H1 (cell line): ENCODE measurements around the gene ING4. TPM values are rescaled to one million over a fixed set of nuclear protein-coding genes. Genes with fewer than 3 reads are reported as not detected.

Source experiments
- CTCF ChIA-PET: fragments of 300-600 bp; sonication (Branson Sonifier 250); formaldehyde crosslinking; loops from one replicate; lab custom pipeline; 2021; ENCODE audit not compliant: partially characterized antibody; lab: Charles Lee
- POLR2A ChIA-PET: fragments of 300-600 bp; sonication (Branson Sonifier 250); formaldehyde crosslinking; loops from one replicate; lab custom pipeline; 2021; ENCODE audit warnings: inconsistent platforms; ENCODE audit not compliant: partially characterized antibody; lab: Charles Lee
- DNase-seq, 2 experiments: peaks; one replicate each; pipeline versions ENCODE4 v3.0.0 to v3.0.0-alpha.2; 2010 to 2022; ENCODE audit warnings: low spot score in 2 of 2, low read depth in 1 of 2, mixed read lengths in 1 of 2
- FAIRE-seq: peaks from 2 replicates; lab custom pipeline; 2011; peaks lifted over from hg19 to GRCh38; lab: Jason Lieb, UNC
- H2AFZ ChIP-seq: 2 replicates; pipeline ENCODE4 v1.8.1; 2012; ENCODE audit warnings: low read length, inconsistent platforms
- H2AK5ac ChIP-seq: 2 replicates; pipeline ENCODE4 v1.6.1; 2013; ENCODE audit warnings: low read depth, low read length
- H2BK120ac ChIP-seq: replicated peaks from 2 replicates; pipeline ENCODE3; 2013; ENCODE audit warnings: low read depth, low read length, inconsistent platforms
- H2BK12ac ChIP-seq: 2 replicates; pipeline ENCODE4 v1.6.1; 2013; ENCODE audit warnings: low read depth, low read length
- H2BK15ac ChIP-seq: 2 replicates; pipeline ENCODE4 v1.6.1; 2013; ENCODE audit warnings: low read length
- H2BK20ac ChIP-seq: 2 replicates; pipeline ENCODE4 v1.6.1; 2013; ENCODE audit warnings: low read length
- H2BK5ac ChIP-seq: 2 replicates; pipeline ENCODE4 v1.6.1; 2013; ENCODE audit warnings: low read depth, low read length
- H3K14ac ChIP-seq: 2 replicates; pipeline ENCODE4 v1.6.1; 2013; ENCODE audit warnings: inconsistent platforms; ENCODE audit not compliant: insufficient read length
- H3K18ac ChIP-seq: 2 replicates; pipeline ENCODE4 v1.6.1; 2013; ENCODE audit warnings: low read length; ENCODE audit errors: extremely low read depth
- H3K23ac ChIP-seq: 2 replicates; pipeline ENCODE4 v1.6.1; 2013; ENCODE audit warnings: inconsistent platforms; ENCODE audit not compliant: insufficient read length
- H3K23me2 ChIP-seq: 2 replicates; pipeline ENCODE4 v1.6.1; 2013; ENCODE audit warnings: low read depth, low read length
- H3K27ac ChIP-seq: 2 replicates; pipeline ENCODE4 v1.6.1; 2011; ENCODE audit warnings: low read depth, low read length, inconsistent platforms
- H3K27me3 ChIP-seq, 4 experiments: replicated peaks in 1 of 4; 1 replicate in 1 of 4; 2 replicates in 3 of 4; pipeline versions ENCODE4 v1.6.1 to v1.8.1; 2011 to 2013; ENCODE audit warnings: low read length in 3 of 4, mild to moderate bottlenecking in 3 of 4, inconsistent platforms in 2 of 4, mixed read lengths in 2 of 4, moderate library complexity in 1 of 4; ENCODE audit not compliant: control insufficient read depth in 3 of 4, insufficient read depth in 3 of 4; ENCODE audit errors: extremely low read depth in 1 of 4
- H3K36me3 ChIP-seq, 4 experiments: 2 replicates each; pipeline versions ENCODE4 v1.6.1 to v1.8.1; 2011 to 2013; ENCODE audit warnings: mild to moderate bottlenecking in 4 of 4, low read length in 3 of 4, moderate library complexity in 2 of 4, control low read depth in 1 of 4, inconsistent platforms in 1 of 4; ENCODE audit not compliant: insufficient read depth in 4 of 4, control insufficient read depth in 2 of 4
- H3K4ac ChIP-seq: replicated peaks from 2 replicates; pipeline ENCODE3; 2013; ENCODE audit warnings: low read length, low read depth, mixed read lengths, inconsistent platforms; ENCODE audit not compliant: insufficient read length
- H3K4me1 ChIP-seq, 4 experiments: replicated peaks in 1 of 4; 1 replicate in 1 of 4; 2 replicates in 3 of 4; pipeline versions ENCODE4 v1.6.1 to v1.8.1; 2011 to 2013; ENCODE audit warnings: low read length in 3 of 4, inconsistent platforms in 2 of 4, mixed read lengths in 1 of 4; ENCODE audit not compliant: insufficient read depth in 4 of 4, control insufficient read depth in 3 of 4
- H3K4me2 ChIP-seq, 2 experiments: 2 replicates each; pipeline versions ENCODE4 v1.6.1 to v1.8.1; 2011 to 2013; ENCODE audit warnings: low read depth in 2 of 2, low read length in 2 of 2, control low read depth in 1 of 2, inconsistent platforms in 1 of 2, mild to moderate bottlenecking in 1 of 2; ENCODE audit not compliant: insufficient read depth in 1 of 2
- H3K4me3 ChIP-seq, 4 experiments: fragments of 200-600, 300-600 bp in 1 of 4; sonication (generic), shearing (Covaris generic), sonication (Bioruptor Twin) in 1 of 4; 2 replicates each; pipeline versions ENCODE4 v1.5.1 to v1.8.1; 2011 to 2016; ENCODE audit warnings: low read length in 4 of 4, low read depth in 3 of 4, control low read depth in 2 of 4, inconsistent platforms in 2 of 4, mild to moderate bottlenecking in 2 of 4, mixed read lengths in 1 of 4, moderate library complexity in 1 of 4; ENCODE audit not compliant: insufficient read depth in 2 of 4; ENCODE audit errors: extremely low read depth in 1 of 4
- H3K56ac ChIP-seq: replicated peaks from 2 replicates; pipeline ENCODE3; 2013; ENCODE audit warnings: low read depth, mild to moderate bottlenecking, mixed read lengths, low read length, inconsistent platforms; ENCODE audit not compliant: insufficient read length
- H3K79me1 ChIP-seq: 2 replicates; pipeline ENCODE4 v1.6.1; 2013; ENCODE audit warnings: low read depth, low read length, control low read depth
- H3K79me2 ChIP-seq, 2 experiments: 2 replicates each; pipeline versions ENCODE4 v1.6.1 to v1.8.1; 2012 to 2013; ENCODE audit warnings: low read length in 2 of 2, mild to moderate bottlenecking in 2 of 2, inconsistent platforms in 1 of 2; ENCODE audit not compliant: insufficient read depth in 2 of 2, control insufficient read depth in 1 of 2
- H3K9ac ChIP-seq, 4 experiments: replicated peaks in 1 of 4; 1 replicate in 1 of 4; 2 replicates in 3 of 4; pipeline versions ENCODE4 v1.6.1 to v1.8.1; 2011 to 2013; ENCODE audit warnings: low read depth in 3 of 4, low read length in 3 of 4, control low read depth in 2 of 4, mild to moderate bottlenecking in 2 of 4, moderate library complexity in 2 of 4, inconsistent platforms in 1 of 4; ENCODE audit errors: extremely low read depth in 1 of 4
- H3K9me3 ChIP-seq, 2 experiments: 2 replicates each; pipeline versions ENCODE4 v1.6.1 to v1.8.1; 2012 to 2013; ENCODE audit warnings: mild to moderate bottlenecking in 2 of 2, moderate library complexity in 2 of 2, control low read depth in 1 of 2, inconsistent platforms in 1 of 2, low read depth in 1 of 2, low read length in 1 of 2, mixed read lengths in 1 of 2; ENCODE audit not compliant: insufficient read depth in 2 of 2
- H4K20me1 ChIP-seq, 2 experiments: replicated peaks in 1 of 2; 2 replicates each; pipeline versions ENCODE3 to v1.8.1; 2011 to 2013; ENCODE audit warnings: inconsistent platforms in 2 of 2, low read length in 2 of 2, mild to moderate bottlenecking in 1 of 2; ENCODE audit not compliant: insufficient read depth in 2 of 2, control insufficient read depth in 1 of 2
- H4K5ac ChIP-seq: 2 replicates; pipeline ENCODE4 v1.6.1; 2013; ENCODE audit warnings: low read length, low read depth, mixed read lengths, inconsistent platforms; ENCODE audit not compliant: insufficient read length
- H4K8ac ChIP-seq: 2 replicates; pipeline ENCODE4 v1.8.0; 2013; ENCODE audit warnings: mild to moderate bottlenecking, moderate library complexity, low read length, inconsistent platforms; ENCODE audit not compliant: insufficient read depth; ENCODE audit errors: extremely low read depth
- H4K91ac ChIP-seq: replicated peaks from 2 replicates; pipeline ENCODE3; 2013; ENCODE audit warnings: low read length, mixed read lengths, inconsistent platforms; ENCODE audit not compliant: insufficient read length
- KDM1A ChIP-seq: fragments of 200-600, 300-600 bp; sonication (generic); IDR thresholded peaks from 2 replicates; pipeline ENCODE4 v1.7.1; 2016; ENCODE audit warnings: mild to moderate bottlenecking, low read length, borderline replicate concordance
- KDM4A ChIP-seq: IDR thresholded peaks from one replicate; pipeline ENCODE4 v1.7.1; 2012; ENCODE audit warnings: low read depth, mild to moderate bottlenecking, moderate library complexity, low read length, inconsistent platforms; ENCODE audit not compliant: severe bottlenecking
- PHF8 ChIP-seq: fragments of 200-600 bp; sonication (generic); conservative IDR thresholded peaks from 2 replicates; pipeline ENCODE4 v1.7.1; 2012; ENCODE audit warnings: low read depth, mild to moderate bottlenecking, inconsistent platforms, low read length, moderate library complexity
- POLR2A ChIP-seq, 2 experiments: IDR thresholded peaks; 1 replicate in 1 of 2; 2 replicates in 1 of 2; pipeline ENCODE4 v1.6.1; 2011; ENCODE audit warnings: low read depth in 2 of 2, low read length in 2 of 2, mild to moderate bottlenecking in 2 of 2; ENCODE audit errors: control extremely low read depth in 1 of 2
- POU5F1 ChIP-seq: IDR thresholded peaks from 2 replicates; pipeline ENCODE4 v1.6.1; 2011; ENCODE audit warnings: low read depth, mild to moderate bottlenecking, low read length, moderate library complexity
- RFX5 ChIP-seq: IDR thresholded peaks from 2 replicates; pipeline ENCODE4 v1.6.1; 2011; ENCODE audit warnings: low read depth, low read length, improper control_type of control experiment, borderline replicate concordance
- SAP30 ChIP-seq: fragments of 300-600 bp; sonication (generic); IDR thresholded peaks from 2 replicates; pipeline ENCODE4 v1.7.1; 2012; ENCODE audit warnings: low read length, moderate library complexity, mild to moderate bottlenecking, inconsistent platforms; ENCODE audit not compliant: insufficient read depth, insufficient replicate concordance
- SIRT6 ChIP-seq: IDR thresholded peaks from one replicate; pipeline ENCODE4 v1.7.1; 2012; ENCODE audit warnings: low read length, inconsistent platforms
- TEAD4 ChIP-seq: IDR thresholded peaks from 2 replicates; pipeline ENCODE4 v1.6.1; 2012; ENCODE audit warnings: low read depth, low read length, inconsistent platforms, mixed read lengths
- WGBS, 2 experiments: shearing (Covaris generic) in 1 of 2; methylation state at CpG; one replicate each; pipeline versions ENCODE4 v1.1.6 to v1.1.7; 2013 to 2015; ENCODE audit warnings: low lambda C conversion rate in 2 of 2, mixed read lengths in 2 of 2, inconsistent platforms in 1 of 2, low coverage in 1 of 2, missing lambda C conversion rate in 1 of 2; ENCODE audit not compliant: insufficient replicate concordance in 2 of 2, insufficient coverage in 1 of 2, insufficient read length in 1 of 2; ENCODE audit errors: extremely low coverage in 1 of 2, missing lambda C conversion rate in 1 of 2; 5-methylcytosine and 5-hydroxymethylcytosine counted together
- polyA plus RNA-seq, 7 experiments: library from polyadenylated mRNA; depleted of rRNA in 3 of 7; stranded (reverse) in 5 of 7; unstranded in 2 of 7; fragments of >200 nt in 5 of 7; fragments of 200-250 nt in 2 of 7; gene quantifications; 1 replicate in 5 of 7; 2 replicates in 1 of 7; 4 replicates in 1 of 7; pipeline versions ENCODE4 v1.2.1 to v1.2.3, GENCODE V29; 2011 to 2013; ENCODE audit warnings: missing spikeins in 2 of 7, mixed read lengths in 2 of 7
- total RNA-seq: library from RNA; stranded (reverse); fragmentation: NEBNext Ultra II Directional; extraction: Animal tissue kit (Norgen Biotek cat#: 25700); gene quantifications from 2 replicates; pipeline ENCODE4 v1.2.1, GENCODE V29; 2021
- TF ChIP-seq, protein P1 (sequence below), 3 experiments: IDR thresholded peaks; 1 replicate in 2 of 3; 2 replicates in 1 of 3; pipeline versions ENCODE4 v1.5.1 to v1.6.1; 2011; ENCODE audit warnings: low read length in 3 of 3, mild to moderate bottlenecking in 3 of 3, inconsistent platforms in 2 of 3, low read depth in 1 of 3, moderate library complexity in 1 of 3; ENCODE audit not compliant: insufficient read depth in 1 of 3; ENCODE audit errors: control extremely low read depth in 1 of 3

ING4 gene
- total and polyA plus RNA-seq, 2 of the 8 experiments (the other 6 are each of a cell fraction or from before 2014, with no cell fraction given), result 22.9 to 28.6 TPM

DNA sequence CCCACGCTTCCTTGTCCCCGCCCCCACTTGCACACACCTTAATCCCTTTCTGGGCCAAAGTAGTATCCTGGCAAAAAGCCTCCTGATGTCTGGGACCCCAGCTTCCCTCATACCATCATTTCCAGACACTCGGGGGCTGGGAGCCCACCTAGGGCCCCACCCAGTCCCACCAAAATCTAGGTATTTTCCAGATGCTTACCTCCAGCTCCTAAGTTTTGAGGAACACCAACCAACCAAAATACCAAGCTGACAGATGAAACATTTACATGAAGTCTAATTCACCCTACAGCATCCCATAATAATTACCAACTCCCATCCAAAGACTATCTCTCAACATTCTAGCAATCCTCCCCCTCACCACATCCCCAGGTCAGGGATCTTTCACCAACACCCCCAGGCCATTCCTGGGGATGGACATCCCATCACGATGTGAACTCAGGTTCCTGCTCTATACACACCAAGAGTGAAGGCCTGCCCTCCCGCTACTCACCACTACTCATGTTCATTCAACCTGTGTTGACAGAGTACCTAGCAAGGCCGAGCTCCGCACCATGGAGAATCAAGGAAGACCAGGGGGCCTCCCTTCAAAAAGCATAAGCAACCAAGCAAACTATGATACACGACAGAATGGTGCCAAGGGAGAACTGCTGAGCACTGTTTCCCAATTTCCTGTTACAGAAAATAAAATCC lies 54.2 kb downstream of the ING4 start:
- POLR2A ChIA-PET, result interaction anchor here (0.6 to 2.3 kb wide), 10 partner anchors 12 to 242 kb away, joined by 3 to 18 read pairs (median 4); partner anchors contain the start of genes GAPDH, MLF2 and NOP2
- no peak overlapping the region for H3K18ac ChIP-seq
- no peak for DNase-seq
- TF ChIP-seq SIRT6 (no peak), TEAD4 (no peak), KDM4A (no peak), SAP30 (no peak), POU5F1 (no peak), RFX5 (no peak), KDM1A (no peak), PHF8 (no peak), POLR2A (IDR thresholded peaks at IDR 0.05; ENCODE audit: control extremely low read depth in 1 of 2, low read depth in 2 of 2, low read length in 2 of 2) (no peak)
- TF ChIP-seq, protein P1, sequence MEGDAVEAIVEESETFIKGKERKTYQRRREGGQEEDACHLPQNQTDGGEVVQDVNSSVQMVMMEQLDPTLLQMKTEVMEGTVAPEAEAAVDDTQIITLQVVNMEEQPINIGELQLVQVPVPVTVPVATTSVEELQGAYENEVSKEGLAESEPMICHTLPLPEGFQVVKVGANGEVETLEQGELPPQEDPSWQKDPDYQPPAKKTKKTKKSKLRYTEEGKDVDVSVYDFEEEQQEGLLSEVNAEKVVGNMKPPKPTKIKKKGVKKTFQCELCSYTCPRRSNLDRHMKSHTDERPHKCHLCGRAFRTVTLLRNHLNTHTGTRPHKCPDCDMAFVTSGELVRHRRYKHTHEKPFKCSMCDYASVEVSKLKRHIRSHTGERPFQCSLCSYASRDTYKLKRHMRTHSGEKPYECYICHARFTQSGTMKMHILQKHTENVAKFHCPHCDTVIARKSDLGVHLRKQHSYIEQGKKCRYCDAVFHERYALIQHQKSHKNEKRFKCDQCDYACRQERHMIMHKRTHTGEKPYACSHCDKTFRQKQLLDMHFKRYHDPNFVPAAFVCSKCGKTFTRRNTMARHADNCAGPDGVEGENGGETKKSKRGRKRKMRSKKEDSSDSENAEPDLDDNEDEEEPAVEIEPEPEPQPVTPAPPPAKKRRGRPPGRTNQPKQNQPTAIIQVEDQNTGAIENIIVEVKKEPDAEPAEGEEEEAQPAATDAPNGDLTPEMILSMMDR (IDR thresholded peaks at IDR 0.05; ENCODE audit: control extremely low read depth in 1 of 3, insufficient read depth in 1 of 3, low read depth in 1 of 3, low read length in 3 of 3), result no peak

More for the DNA sequence above, 54.2 kb downstream of the ING4 start:
- Histone ChIP-seq H3K56ac (no peak overlapping the region), H3K4me2 (no peak overlapping the region), H2BK5ac (no peak overlapping the region), H3K23ac (no peak overlapping the region), H3K23me2 (peaks cover 19% of the 10 kb centered on the region; the same call in 1 of the 2 replicates), H2BK12ac (no peak overlapping the region), H4K8ac (no peak overlapping the region), H3K27me3 (no peaks in the 10 kb centered on the region), H3K4me3 (no peak overlapping the region), H2BK20ac (no peak overlapping the region), H2BK120ac (no peak overlapping the region), H4K20me1 (peaks cover 12 to 17% of the 10 kb centered on the region in 2 experiments), H3K79me2 (peaks cover 22 to 26% of the 10 kb centered on the region in 2 experiments), H3K14ac (no peak overlapping the region), H3K36me3 (peaks cover 0 to 15% (median 4%) of the 10 kb centered on the region in 4 experiments; a peak in 5 of 8 replicates), H3K4ac (peak overlapping the region; percentile 1), H3K27ac (no peak overlapping the region), H3K4me1 (peaks cover 22 to 36% (median 26%) of the 10 kb centered on the region in 4 experiments), H3K9me3 (no peaks in the 10 kb centered on the region), H3K9ac (no peak overlapping the region), H2AK5ac (no peak overlapping the region; the same call in 1 of the 2 replicates), H4K5ac (no peak overlapping the region), H2BK15ac (peak overlapping the region; percentile 61; the same call in 1 of the 2 replicates), H4K91ac (no peak overlapping the region), H3K79me1 (peaks cover 5% of the 10 kb centered on the region), H2AFZ (no peak overlapping the region)
- WGBS, 2 experiments, result 87% methylated on average over 8 of the region's 8 CpGs; no CpG with 5 or more reads in 1 of the 2 experiments
- no peak for FAIRE-seq
- CTCF ChIA-PET, result interaction anchor here (0.7 to 1.4 kb wide), 5 partner anchors 36 to 221 kb away, joined by 3 to 5 read pairs (median 3); no protein-coding TSS in a partner anchor
